Measurements from ENCODE around the gene KCTD16. TPM values are rescaled to one million over a fixed set of nuclear protein-coding genes. Genes with fewer than 3 reads are reported as not detected.

Gene KCTD16
- total and polyA plus RNA-seq, 10 donors: under 0.01 to 0.24 (median 0.17) TPM

- Histone ChIP-seq H3K4me3 (no peak overlapping the region), H3K9me3 (peaks cover 0 to 34% (median 31%) of the 10 kb centered on the region in 8 donors), H3K36me3 (no peaks in the 10 kb centered on the region), H3K4me1 (no peaks in the 10 kb centered on the region), H3K27me3 (replicated peaks in 1 of 7) (no peaks in the 10 kb centered on the region), H3K27ac (no peak overlapping the region)
- intact Hi-C loops (cut with DNase I; ENCODE audit: low total_unique reads): no loop called here
- no peak for DNase-seq
- 82 to 94% (median 91%) methylated on average over 4 of the region's 4 CpGs for WGBS, 5 donors
- TF ChIP-seq POLR2A (IDR thresholded peaks at IDR 0.05) (no peak), CTCF (IDR thresholded peaks at IDR 0.05 in 8 of 11, conservative IDR thresholded peaks at IDR 0.05 in 3 of 11) (no peak), POLR2AphosphoS5 (IDR thresholded peaks at IDR 0.05) (no peak)
These were observed 267.6 kb downstream of the KCTD16 start for GRCh38 chr5:144438237-144438636.

DNA sequence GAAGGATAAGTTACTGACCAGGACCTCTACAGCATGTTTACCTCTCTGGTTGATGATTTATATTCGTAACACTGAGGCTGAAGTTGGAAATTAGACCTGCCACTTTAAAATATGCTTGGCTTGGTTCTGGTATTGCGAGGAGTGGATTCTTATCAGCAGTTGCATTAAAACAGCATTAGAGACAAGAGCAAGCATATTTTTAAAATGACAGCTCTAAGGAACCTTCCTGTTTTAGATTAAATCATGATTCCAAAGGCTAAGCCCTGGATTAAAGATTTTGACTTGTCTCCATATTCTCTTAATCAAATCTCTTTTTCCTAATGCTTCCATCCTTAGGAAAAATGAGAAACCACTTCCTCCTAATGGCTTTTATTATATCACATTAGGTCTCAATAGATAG is 277.8 kb downstream of the KCTD16 start:
- 73 to 88% (median 78%) methylated on average over 2 of the region's 2 CpGs for WGBS, 5 donors
- TF ChIP-seq CTCF (IDR thresholded peaks at IDR 0.05 in 8 of 11, conservative IDR thresholded peaks at IDR 0.05 in 3 of 11) (no peak), POLR2A (IDR thresholded peaks at IDR 0.05) (no peak), POLR2AphosphoS5 (IDR thresholded peaks at IDR 0.05) (no peak)
- no peaks in the 10 kb centered on the region for H3K4me1 ChIP-seq
- no peak overlapping the region for H3K27ac ChIP-seq
- H3K4me3 ChIP-seq: no peak overlapping the region
- DNase-seq: no peak
- H3K36me3 ChIP-seq: no peaks in the 10 kb centered on the region
- H3K9me3 ChIP-seq: peaks cover 0 to 4% (median 0%) of the 10 kb centered on the region in 8 donors
- no peaks in the 10 kb centered on the region for H3K27me3 ChIP-seq (replicated peaks in 1 of 7)
- intact Hi-C loops (cut with DNase I; ENCODE audit: low total_unique reads): no loop called here

GRCh38 chr5:144451187-144451973 is 280.7 kb downstream of the KCTD16 start:
- DNase-seq: no peak
- intact Hi-C loops (cut with DNase I; ENCODE audit: low total_unique reads): no loop called here
- no peaks in the 10 kb centered on the region for H3K36me3 ChIP-seq
- H3K9me3 ChIP-seq: no peaks in the 10 kb centered on the region
- TF ChIP-seq POLR2AphosphoS5 (IDR thresholded peaks at IDR 0.05): no peak
- TF ChIP-seq POLR2A (IDR thresholded peaks at IDR 0.05): no peak
- no peak for TF ChIP-seq CTCF (IDR thresholded peaks at IDR 0.05 in 8 of 11, conservative IDR thresholded peaks at IDR 0.05 in 3 of 11)
- H3K4me1 ChIP-seq: no peaks in the 10 kb centered on the region
- H3K4me3 ChIP-seq: no peak overlapping the region
- no peak overlapping the region for H3K27ac ChIP-seq
- WGBS, 5 donors: 84 to 91% (median 88%) methylated on average over 2 of the region's 2 CpGs
- H3K27me3 ChIP-seq (replicated peaks in 1 of 7): no peaks in the 10 kb centered on the region

- Histone ChIP-seq H3K27ac (no peak overlapping the region), H3K4me1 (no peaks in the 10 kb centered on the region), H3K4me3 (no peak overlapping the region), H3K9me3 (no peaks in the 10 kb centered on the region), H3K27me3 (replicated peaks in 1 of 7) (no peaks in the 10 kb centered on the region), H3K36me3 (no peaks in the 10 kb centered on the region)
- intact Hi-C loops (cut with DNase I; ENCODE audit: low total_unique reads): no loop called here
- no peak for DNase-seq
- TF ChIP-seq CTCF (IDR thresholded peaks at IDR 0.05 in 8 of 11, conservative IDR thresholded peaks at IDR 0.05 in 3 of 11): no peak
- TF ChIP-seq POLR2A (IDR thresholded peaks at IDR 0.05): no peak
- WGBS, 5 donors: 75 to 88% (median 81%) methylated on average over 4 of the region's 4 CpGs
These were observed 283.1 kb downstream of the KCTD16 start for GRCh38 chr5:144453753-144454152.
